ENCODE results near the gene TMEM74B. TPM values are rescaled to one million over a fixed set of nuclear protein-coding genes. Genes with fewer than 3 reads are reported as not detected.
A peak's percentile ranks its signal among the peaks of the same experiment; 100 is the strongest.

TMEM74B gene
- total RNA-seq, 1 donor from 2014 or later = 4.2 TPM

DNA sequence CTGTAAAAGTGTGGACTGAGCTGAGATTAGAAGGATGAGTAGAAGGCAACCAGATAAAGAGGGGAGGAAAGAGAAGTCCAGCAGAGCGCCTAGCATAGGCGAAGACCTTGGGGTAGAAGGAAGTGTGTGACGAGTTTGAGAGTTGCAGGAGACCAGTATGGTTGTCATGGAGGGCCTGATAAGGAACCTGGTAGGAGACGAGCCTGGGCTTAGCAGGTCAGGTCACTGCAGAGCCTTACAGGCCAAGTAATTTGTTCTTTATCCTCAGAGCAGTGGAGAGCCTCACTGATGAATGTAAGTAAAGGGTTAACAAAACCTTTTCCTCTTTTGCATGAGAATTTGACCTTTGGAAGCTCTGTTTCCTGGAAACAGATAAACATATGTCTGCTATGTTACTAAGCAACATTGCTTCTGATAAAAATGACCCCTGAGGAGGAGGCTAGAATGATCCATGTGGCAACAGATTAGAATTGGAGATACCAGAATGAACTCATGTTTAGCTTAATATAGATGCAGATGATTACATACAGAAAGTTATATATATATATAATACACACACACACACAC lies 2.9 kb upstream of the TMEM74B start:
- DNase-seq = no peak
- TF ChIP-seq, protein P1, sequence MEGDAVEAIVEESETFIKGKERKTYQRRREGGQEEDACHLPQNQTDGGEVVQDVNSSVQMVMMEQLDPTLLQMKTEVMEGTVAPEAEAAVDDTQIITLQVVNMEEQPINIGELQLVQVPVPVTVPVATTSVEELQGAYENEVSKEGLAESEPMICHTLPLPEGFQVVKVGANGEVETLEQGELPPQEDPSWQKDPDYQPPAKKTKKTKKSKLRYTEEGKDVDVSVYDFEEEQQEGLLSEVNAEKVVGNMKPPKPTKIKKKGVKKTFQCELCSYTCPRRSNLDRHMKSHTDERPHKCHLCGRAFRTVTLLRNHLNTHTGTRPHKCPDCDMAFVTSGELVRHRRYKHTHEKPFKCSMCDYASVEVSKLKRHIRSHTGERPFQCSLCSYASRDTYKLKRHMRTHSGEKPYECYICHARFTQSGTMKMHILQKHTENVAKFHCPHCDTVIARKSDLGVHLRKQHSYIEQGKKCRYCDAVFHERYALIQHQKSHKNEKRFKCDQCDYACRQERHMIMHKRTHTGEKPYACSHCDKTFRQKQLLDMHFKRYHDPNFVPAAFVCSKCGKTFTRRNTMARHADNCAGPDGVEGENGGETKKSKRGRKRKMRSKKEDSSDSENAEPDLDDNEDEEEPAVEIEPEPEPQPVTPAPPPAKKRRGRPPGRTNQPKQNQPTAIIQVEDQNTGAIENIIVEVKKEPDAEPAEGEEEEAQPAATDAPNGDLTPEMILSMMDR (IDR thresholded peaks at IDR 0.05; ENCODE audit: borderline replicate concordance) = no peak
- Histone ChIP-seq H3K9me3 (replicated peaks) (no peaks in the 10 kb centered on the region), H3K36me3 (no peaks in the 10 kb centered on the region), H3K4me1 (peaks cover 43% of the 10 kb centered on the region), H3K27ac (replicated peaks) (peak overlapping the region; percentile 42), H3K4me3 (no peak overlapping the region), H3K27me3 (ENCODE audit: low read depth) (peaks cover 31% of the 10 kb centered on the region)
- intact Hi-C loops (cut with micrococcal nuclease) = no loop called here

DNA sequence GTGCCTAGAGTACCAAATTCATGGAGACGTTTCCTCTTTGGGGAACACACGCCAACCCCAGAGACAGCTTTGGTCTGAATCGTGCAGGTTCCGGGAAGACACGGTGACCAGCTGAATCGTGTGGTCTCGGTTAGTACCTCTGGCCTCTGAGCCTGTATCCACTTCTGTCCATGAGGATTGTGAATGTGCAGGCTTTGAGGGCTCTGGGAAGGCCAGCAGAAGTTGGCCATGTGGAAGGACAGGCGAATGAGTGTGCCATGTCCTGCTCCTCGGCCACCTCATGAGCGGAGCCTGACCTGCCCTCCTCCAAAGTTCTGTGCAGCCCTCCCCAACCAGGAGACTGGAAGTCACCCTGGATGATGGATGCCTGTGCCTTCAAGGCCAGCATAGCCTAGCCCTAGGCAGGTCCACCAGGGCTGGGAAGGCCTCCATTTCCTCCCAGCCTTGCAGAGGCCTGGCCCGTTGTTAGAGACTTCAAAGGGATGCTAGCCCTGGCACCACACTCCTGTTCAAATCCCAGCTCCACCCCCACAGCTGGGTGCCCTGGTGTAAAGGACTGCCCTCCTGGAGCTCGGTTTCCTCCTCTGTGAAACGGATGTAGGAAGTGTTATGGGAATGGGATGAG lies 1.7 kb upstream of the TMEM74B start:
- no peak overlapping the region for H3K4me3 ChIP-seq
- peaks cover 31% of the 10 kb centered on the region for H3K27me3 ChIP-seq (ENCODE audit: low read depth)
- intact Hi-C loops (cut with micrococcal nuclease) = no loop called here

DNA sequence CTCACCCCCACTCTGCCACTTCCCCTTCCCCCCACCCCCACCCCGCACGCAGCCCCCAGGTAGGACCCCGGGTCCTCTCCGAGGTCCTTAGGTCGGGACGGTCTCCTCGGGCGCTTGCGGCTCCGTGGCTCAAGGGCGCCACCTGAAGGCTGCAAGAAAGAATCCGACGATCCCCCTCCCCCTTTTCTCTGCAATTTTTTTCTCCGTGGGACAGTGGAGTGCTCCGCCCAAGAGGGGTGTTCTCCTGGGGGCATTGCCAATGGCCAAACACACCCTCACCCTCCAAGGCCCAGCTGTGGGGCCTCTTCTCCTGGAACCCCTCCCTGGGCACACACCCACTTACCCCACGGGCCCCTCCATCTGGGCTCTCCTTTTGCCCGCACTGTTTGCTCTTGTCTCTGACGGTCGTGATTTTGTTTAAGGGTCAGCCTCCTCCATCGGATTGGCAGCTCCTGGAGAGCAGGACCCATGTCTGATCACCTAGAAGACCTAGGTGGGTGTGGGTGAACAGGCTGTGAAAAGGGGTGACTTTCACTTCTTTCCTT lies 1.1 kb upstream of the TMEM74B start:
- Histone ChIP-seq H3K4me3 (peak overlapping the region; percentile 73), H3K9me3 (replicated peaks) (no peaks in the 10 kb centered on the region), H3K36me3 (no peaks in the 10 kb centered on the region), H3K4me1 (peaks cover 43% of the 10 kb centered on the region), H3K27ac (replicated peaks) (peak overlapping the region; percentile 60), H3K27me3 (ENCODE audit: low read depth) (peaks cover 31% of the 10 kb centered on the region)
- TF ChIP-seq, protein P1 (IDR thresholded peaks at IDR 0.05; ENCODE audit: borderline replicate concordance) = peak; percentile 61
- intact Hi-C loops (cut with micrococcal nuclease) = no loop called here
- DNase-seq = peak; percentile 37

More for the DNA sequence above, 1.7 kb upstream of the TMEM74B start:
- H3K36me3 ChIP-seq = no peaks in the 10 kb centered on the region
- peak overlapping the region; percentile 42 for H3K27ac ChIP-seq (replicated peaks)
- H3K9me3 ChIP-seq (replicated peaks) = no peaks in the 10 kb centered on the region
- DNase-seq = no peak
- H3K4me1 ChIP-seq = peaks cover 43% of the 10 kb centered on the region
- TF ChIP-seq, protein P1 (IDR thresholded peaks at IDR 0.05; ENCODE audit: borderline replicate concordance) = no peak

DNA sequence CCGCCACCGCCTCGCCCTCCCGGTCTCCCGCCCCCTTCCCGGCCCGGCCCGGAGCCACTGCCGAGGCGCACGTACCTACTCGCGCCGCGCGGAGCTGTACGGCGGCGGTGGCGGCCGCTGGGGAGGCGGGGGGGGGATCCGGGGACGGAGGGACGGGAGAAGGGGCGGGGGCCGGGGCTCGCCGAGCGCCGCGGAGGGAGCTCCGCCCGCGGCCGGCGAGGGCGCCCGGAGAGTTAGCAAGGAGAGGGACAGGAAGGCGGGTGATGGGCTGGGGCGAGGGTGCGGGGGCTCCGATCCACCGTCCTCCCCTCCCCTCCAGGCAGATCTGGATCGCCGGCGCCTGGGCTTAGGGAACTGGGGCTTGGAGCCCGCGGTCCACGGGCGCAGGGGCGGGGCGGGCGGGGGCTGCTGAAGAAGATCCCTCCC lies 548 bp upstream of the TMEM74B start:
- no peaks in the 10 kb centered on the region for H3K36me3 ChIP-seq
- no peaks in the 10 kb centered on the region for H3K9me3 ChIP-seq (replicated peaks)
- intact Hi-C loops (cut with micrococcal nuclease) = no loop called here
- H3K27me3 ChIP-seq (ENCODE audit: low read depth) = peaks cover 31% of the 10 kb centered on the region
- no peak for DNase-seq
- peak overlapping the region; percentile 73 for H3K4me3 ChIP-seq
- peak overlapping the region; percentile 60 for H3K27ac ChIP-seq (replicated peaks)
- TF ChIP-seq, protein P1 (IDR thresholded peaks at IDR 0.05; ENCODE audit: borderline replicate concordance) = no peak
- peaks cover 43% of the 10 kb centered on the region for H3K4me1 ChIP-seq

DNA sequence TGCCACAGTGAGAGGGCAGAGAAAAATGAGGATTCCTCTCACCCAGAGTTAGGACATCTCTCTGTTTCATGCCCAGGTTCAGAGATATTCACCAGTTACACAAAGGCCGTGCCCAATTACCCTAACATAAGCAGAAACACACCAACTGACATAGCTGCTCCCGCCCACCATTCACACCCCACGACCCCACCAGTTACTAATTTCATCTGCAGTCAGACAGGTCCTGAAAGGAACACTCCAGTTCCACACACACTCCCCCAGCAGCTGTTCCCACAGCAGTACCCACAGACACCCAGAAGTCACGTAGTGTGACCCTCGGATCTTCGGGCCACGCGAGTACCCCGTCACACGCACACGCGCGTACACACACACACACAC lies 532 bp downstream of the TMEM74B start:
- no peak for DNase-seq
- Histone ChIP-seq H3K9me3 (replicated peaks) (no peaks in the 10 kb centered on the region), H3K36me3 (no peaks in the 10 kb centered on the region), H3K27ac (replicated peaks) (no peak overlapping the region), H3K27me3 (ENCODE audit: low read depth) (peaks cover 31% of the 10 kb centered on the region), H3K4me3 (peak overlapping the region; percentile 73), H3K4me1 (peaks cover 43% of the 10 kb centered on the region)
- intact Hi-C loops (cut with micrococcal nuclease) = no loop called here
- TF ChIP-seq, protein P1 (IDR thresholded peaks at IDR 0.05; ENCODE audit: borderline replicate concordance) = no peak
